HG02678 (cell line): ENCODE data around the gene ALDH8A1.

ENCODE experiments used
- ATAC-seq: cut with Tn5 transposase; IDR thresholded peaks from one replicate; pipeline ENCODE4 v1.9.1; 2021; ENCODE audit warnings: mild to moderate bottlenecking, moderate library complexity; ENCODE audit not compliant: unreplicated experiment

ALDH8A1 gene

GRCh38 chr6:134873500-134874388 is 76.2 kb downstream of the ALDH8A1 start:
- no peak for ATAC-seq

- peak; percentile 85 for ATAC-seq
These were observed 79.0 kb downstream of the ALDH8A1 start for GRCh38 chr6:134870677-134871498.

- no peak for ATAC-seq
These were observed 81.1 kb downstream of the ALDH8A1 start for GRCh38 chr6:134868812-134869211.
